Measurements from ENCODE around the gene STK4.

Gene STK4

DNA sequence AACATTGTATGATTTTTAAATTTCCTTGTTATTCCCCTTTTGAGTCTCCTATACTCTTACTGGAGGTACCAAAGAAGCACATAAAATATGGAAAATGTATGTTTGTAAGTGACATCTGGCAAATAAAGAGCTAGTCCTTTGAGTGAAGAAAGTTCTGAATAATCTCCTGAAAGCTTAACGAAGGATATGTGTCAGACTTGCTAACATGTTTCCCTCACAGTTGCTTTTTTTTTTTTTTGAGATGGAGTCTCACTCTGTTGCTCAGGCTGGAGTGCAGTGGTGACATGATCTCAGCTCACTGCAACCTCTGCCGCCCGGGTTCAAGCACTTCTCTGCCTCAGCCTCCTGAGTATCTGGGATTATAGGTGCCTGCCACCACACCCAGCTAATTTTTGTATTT, 63.6 kb downstream of the STK4 start:
- DNase-seq (ENCODE audit: low spot score), result no peak

DNA sequence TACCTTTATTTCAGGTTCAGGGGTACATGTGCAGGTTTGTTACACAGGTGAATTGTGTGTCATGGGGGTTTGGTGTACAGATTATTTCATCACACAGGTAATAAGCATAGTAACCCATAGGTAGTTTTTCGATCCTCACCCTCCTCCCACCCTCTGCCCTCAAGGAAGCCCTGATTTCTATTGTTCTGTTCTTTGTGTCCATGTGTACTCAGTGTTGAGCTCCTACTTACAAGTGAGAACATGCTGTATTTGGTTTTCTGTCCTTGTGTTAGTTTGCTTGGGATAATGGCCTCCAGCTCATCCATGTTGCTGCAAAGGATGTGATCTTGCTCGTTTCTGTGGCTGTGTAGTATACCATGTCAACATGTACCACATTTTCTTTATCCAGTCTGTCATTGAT, 66.0 kb downstream of the STK4 start:
- DNase-seq (ENCODE audit: low spot score), result no peak

DNA sequence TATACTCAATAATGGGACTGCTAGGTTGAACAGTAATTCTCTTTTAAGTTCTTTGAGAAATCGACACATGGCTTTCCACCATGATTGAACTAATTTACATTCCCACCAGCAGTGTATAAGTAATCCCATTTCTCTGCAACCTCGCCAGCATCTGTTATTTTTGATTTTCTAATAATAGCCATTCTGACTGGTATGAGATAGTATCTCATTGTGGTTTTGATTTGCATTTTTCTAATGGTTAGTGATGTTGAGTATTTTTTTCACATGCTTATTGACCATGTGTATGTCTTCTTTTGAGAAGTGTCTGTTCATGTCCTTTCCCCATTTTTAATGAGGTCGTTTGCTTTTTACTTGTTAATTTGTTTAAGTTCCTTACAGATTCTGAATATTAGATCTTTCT, 66.5 kb downstream of the STK4 start:
- DNase-seq (ENCODE audit: low spot score), result no peak

DNA sequence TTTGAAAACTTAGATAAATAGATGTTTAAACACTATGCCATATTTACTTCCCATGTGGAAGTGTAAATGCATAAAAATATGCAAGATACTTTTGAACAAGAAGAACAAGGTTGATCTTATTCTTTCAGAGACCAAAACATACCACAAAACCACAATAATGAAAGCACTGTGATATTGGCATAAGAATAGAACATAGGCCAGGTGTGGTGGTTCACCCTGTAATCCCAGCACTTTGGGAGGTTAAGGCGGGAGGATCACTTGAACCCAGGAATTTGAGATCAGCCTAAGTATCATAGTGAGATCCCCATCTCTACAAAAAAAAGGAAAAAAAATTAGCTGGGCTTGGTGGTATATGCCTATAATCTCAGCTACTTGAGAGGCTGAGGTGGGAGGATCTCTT, 68.1 kb downstream of the STK4 start:
- no peak for DNase-seq (ENCODE audit: low spot score)

DNA sequence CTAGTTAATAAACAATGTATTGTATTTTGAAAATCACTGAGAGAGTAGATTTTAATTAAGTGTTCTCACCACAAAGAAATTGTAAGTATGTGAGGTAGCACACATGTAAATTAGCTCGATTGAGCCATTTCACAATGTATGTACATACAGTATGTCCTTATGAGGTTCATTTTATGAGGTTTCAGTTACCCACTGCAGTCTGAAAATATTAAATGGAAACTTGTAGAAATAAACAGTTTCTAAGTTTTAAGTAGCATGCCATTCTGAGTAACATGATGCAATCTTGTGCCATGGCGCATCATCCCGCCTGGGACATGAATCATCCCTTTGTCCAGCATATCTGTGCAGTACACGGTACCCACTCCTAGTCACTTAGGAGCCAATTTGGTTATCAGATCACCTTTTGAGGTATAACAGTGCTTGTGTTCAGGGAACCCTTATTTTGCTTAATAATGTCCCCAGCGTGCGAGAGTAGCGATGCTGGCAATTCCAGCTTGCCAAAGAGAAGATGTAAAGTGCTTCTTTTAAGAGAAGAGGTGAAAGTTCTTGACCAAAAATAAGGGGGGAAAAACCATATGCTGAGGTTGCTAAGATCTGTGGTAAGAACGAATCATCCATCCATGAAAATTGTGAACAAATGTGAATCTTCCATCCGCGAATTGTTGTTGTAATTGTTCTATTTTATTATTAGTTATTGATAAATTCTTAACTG, 69.9 kb downstream of the STK4 start:
- DNase-seq (ENCODE audit: low spot score), result no peak

DNA sequence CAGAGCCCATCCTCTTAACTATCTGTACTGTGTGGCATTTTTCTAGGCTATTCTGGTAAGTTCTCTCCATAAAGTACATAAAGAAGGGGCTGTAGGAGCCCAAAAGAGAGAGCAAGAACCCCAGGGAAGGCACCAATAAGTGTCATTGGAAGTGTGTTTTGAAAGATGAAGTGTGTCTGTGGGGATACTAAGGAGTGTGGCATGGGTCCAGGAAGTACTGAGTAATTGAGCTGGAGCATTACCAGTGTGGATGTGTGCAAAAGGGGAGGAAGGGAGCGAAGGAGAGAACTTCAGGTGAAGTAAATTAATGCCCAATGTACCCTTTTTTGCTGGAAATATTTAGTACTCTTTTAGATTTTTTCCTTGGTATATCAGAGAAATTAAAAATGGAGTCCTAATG, 70.7 kb downstream of the STK4 start:
- DNase-seq (ENCODE audit: low spot score), result no peak

DNA sequence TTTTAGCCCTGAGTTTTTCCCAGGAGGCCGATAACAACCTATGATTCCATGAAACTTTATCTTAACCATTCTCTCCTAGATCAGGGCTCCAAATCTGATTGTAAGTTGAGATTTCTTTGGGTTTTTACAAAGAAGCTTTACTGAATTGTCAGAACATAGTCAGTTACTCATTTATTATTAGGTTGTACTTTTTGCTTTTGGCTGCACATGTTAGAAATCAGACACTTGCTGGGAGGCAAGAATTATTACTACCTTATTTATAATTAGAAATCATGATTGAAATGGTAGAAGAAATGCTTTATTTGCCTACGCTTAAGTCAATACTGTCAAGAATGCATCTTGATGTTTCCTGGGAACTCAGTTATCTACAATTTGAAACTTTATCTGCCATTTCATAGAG, 71.3 kb downstream of the STK4 start:
- DNase-seq (ENCODE audit: low spot score), result no peak

DNA sequence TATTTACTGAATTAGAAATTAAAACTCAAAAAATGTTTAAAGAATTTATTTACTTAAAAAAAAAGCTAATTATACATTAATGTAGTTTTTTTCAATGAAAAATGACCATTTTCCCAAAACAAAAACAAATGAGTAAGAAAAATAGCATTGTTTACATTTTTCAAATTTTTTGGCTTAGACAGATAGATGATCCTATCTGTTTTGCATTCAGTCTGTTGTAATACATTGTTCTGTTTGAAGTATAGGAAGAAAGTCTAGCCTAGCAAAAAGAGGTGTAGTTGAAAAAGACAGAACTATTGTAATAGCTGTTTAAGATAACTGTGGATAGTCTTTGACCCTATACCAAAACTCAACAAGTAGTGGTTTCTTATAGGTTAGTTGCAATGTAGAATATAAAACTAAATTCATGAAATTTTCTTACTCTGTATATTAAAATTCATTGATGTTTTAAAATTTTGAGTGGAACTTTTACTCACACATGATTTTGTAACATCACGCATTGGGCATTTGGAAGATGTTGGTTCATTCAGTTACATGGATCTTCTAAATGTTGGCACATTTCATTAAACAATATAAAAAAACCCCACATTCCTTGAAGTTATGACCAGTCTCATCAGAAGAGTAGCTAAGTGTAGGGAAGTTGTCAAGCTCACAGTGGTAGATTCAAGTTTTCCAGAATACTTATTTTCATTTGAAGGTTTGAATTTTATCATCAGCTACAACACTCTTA, 72.6 kb downstream of the STK4 start:
- no peak for DNase-seq (ENCODE audit: low spot score)

DNA sequence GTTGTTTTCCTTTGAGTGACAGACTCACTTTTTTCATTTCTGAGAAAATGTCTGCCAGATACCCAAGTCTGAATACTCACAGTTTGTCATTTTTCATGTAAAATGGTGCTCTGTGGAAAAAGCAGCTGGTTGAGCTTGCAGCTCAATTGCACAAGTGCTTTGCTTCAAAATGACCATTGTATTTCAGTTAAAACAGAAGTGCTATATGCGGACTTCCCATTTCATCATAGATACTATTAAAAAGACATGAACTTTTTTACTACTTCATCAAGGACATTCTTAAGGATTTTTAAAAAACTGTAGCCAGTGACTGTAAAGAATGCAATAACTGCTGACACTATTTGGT, 73.1 kb downstream of the STK4 start:
- no peak for DNase-seq (ENCODE audit: low spot score)

DNA sequence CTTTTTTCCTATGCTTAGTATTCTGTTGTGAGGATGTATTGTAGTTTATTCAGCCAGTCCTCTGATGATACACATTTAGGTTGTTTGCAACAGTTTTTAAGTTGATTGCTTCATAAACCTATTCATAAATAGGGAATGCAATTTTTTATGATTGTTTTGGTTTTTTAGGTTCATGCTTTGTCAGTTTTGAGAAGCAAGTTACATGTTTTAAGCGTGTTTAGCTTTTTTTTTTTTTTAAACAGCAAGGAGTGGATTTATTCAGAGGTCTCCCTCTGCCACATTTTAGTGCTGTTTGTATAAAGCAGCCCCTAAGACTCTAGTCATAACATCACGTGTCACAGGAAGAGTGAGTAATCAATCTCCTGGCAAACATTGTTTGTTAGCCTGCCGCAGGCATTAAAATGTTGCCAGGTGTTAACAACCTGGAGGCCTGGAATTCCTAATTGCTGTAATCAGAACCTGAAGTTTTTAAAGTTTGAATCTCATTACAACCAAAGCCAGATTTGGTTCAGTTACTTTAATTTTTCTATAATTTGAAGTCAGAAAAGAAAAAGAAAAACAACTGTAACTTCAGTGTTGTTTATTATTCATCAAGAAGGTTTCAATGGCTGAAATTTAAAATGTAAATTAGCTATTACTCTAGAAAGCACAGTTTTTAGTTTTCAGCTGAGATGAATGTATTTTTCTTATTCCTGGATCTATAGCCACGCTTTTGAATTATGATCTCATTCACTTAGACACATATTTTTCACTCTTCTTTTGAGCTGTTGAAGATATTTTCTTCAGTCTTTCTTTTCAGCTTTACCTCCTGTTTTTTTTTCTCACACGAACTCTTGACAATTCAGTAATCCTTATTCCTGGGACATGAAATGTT, 75.4 kb downstream of the STK4 start:
- DNase-seq (ENCODE audit: low spot score), result peak; percentile 8

DNA sequence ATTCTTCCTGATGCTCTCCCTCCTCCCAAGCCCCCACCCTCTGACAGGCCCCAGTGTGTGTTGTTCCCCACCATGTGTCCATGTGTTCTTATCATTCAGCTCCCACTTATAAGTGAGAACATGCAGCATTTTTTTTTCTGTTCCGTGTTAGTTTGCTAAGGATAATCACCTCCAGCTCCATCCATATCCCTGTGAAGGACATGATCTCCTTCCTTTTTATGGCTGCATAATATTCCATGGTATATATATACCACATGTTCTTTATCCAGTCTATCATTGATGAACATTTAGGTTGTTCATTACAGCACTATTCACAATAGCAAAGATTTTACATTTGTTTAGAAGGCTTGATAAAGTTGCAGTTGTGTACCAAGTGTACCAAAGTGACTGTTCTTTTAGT, 76.7 kb downstream of the STK4 start:
- no peak for DNase-seq (ENCODE audit: low spot score)

DNA sequence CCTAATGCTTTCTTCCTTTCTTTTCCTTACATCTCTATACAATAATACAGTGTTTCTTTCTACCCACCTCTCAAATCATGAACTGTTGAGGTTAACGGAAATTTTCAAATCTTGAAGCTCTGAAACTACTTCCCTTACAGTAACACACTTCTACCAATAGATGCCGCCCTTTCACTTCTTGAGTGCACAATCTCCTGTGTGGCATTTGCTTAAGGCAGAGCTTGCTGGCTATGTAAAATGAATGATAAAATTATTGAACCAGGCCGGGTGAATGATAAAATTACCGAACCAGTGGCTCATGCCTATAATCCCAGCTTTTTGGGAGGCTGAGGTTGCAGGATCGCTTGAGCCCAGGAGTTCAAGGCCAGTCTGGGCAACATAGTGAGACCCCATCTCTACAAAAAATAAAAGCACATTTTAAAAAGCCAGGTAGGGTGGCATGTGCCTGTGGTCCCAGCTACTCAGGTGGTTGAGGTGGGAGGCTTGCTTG, 77.8 kb downstream of the STK4 start:
- peak; percentile 48 for DNase-seq (ENCODE audit: low spot score)

DNA sequence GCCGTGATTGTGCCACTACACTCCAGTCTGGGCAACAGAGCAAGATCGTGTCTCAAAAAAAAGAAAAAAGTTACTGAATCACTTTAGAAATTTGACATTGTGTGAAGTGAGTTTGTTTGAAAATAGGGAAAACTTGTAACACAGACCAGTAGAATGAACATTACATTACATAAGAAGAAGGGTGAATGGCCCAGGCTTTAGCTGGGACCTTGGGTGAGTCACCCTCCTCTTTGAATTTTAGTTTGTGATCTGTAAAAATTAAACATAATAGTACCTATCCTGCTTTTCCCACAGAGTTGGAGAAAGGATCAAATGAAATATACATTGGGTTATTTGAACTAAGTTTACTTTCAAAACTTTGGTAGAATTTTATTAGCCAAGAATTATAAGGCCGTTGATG, 78.3 kb downstream of the STK4 start:
- no peak for DNase-seq (ENCODE audit: low spot score)

DNA sequence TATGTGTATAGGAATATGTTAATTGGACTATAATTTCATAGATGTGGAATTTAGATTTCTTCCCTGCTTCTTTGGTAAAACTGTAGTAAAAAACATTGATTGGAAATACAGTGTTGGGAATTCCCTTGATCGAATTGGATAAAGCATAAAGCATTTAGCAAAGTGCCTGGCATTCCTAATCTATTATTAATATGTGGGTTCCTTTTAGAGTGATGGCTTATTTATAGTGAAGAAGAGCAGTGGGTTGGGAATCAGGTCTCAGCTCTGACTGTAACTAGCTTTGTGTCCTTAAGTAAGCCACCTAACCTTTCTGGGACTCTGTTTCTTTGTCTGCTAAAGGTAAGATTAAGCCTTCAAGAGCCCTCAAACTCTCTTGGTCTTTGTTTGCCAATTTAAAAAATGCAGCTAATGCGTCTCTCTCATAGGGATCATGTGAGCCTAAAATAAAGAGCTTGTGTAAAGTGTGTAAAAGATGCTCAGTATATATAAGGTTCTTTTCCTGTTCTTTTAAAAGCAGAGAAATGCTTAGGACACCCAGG, 81.3 kb downstream of the STK4 start:
- DNase-seq (ENCODE audit: low spot score), result no peak

DNA sequence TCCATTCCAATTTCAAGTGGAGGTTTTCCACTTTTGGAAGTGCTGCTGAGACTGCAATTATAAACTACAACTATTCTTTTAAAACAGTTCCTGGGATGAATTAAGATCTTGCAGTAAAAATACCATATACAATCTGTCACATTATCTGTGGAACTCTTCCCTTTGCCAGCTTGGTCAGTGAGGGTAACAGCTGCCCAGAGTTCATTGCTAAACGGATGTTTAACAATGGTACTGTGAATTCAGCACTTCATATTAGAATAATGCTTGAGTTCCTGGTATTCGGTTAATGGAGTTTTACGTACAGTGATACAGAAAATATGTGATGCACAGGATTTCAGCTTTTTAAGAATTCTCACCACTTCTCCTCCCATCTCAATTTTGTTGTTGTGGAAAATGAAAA, 83.1 kb downstream of the STK4 start:
- DNase-seq (ENCODE audit: low spot score), result no peak

DNA sequence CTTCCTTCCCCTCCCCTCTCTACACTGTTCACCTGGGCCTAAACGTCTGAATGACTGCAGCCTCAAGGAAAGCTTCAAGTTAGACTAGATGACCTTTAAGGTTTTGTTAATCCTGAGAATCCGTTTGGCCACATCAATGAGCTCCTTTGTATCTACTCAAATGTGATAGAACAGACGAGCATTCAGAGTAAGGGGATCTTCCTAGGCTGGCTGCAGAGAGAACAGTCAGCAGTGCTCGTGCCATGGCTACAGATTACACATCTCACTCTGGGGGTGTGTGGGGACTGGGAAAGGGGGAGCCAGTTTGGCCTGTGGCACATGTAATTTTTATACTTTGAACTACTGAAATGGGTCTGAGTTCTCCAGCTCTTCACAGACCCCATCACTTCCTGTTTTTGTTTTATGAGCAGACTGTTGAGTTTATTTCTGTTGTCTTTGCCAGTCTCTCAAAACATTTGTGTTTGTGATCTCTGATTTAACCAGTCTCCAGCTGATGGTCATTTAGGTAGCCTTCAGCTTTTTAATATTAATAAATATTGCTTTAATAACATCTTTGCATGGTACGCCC, 83.7 kb downstream of the STK4 start:
- no peak for DNase-seq (ENCODE audit: low spot score)

DNA sequence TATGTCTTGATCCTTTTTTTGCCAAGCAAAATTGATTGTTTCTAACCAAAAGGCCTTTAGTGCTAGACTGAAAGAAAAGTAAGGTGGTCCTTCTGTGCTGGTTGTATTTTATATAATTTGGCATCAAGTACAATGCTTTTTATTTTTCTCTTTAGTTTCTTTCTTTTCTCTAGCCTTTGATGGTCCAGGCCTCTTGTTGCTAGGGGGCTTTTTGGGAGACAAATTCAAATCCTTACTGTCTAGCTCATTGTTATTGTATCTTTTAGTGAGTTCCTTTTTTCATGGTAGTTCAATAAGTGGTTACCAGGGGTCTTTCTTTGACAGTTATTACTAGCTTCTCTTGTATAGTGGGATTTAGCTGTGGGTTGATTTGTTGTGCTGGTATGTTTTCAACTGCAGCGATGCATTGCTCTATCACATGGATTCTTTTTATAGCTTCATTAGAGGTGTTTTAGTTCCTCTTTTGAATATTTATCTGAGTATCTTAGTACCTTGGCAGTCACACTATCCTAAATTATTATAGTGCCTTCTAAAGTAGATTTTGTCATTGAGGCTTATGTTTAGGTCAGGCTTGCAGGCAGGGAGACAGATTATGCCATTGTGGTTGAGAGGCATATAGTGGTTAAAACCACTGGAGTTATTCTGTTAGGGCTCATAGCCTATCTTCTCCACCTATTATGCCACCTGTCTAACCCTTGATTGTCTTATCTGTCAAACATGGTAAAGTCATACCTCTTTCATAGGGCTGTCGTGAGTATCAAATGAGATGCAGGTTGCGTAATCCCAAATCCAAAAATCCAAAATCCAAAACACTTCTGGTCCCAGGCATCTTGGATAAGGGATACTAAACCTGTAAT, 85.1 kb downstream of the STK4 start:
- DNase-seq (ENCODE audit: low spot score), result no peak

DNA sequence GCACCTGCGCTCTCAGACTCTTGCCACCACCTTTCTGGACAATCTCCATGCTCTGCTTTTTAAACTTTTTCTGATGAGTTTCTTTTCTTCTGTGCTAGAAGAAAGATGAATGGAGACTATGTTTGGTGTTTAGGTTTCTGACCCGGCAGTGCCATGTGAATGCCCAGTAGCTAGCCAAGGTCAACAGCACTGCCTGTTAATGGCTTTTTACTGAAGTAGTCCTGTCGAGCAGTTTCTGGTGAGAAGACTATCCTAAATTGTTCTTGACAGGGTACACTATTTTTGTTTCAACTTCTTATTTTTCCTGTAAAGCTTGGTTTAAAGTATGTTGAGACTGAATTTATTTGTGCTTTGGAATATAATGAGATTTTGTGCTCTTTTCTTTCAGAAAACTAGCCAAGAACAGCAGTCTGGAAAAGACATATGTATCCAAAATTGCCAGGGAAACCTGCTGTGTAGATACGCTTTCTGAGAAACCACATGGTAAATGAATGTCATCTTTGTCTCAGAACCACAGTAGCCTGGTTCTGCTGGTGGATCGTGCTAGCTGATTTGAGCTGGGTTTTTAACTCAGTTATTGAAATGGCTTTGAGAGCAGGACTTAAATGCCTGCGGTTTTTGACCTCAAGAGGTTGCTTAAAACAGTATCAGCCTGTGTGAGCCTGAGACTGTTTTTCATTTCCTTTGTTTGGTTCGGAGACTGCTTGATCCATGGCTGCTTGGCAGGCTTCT, 86.6 kb downstream of the STK4 start:
- DNase-seq (ENCODE audit: low spot score), result no peak

DNA sequence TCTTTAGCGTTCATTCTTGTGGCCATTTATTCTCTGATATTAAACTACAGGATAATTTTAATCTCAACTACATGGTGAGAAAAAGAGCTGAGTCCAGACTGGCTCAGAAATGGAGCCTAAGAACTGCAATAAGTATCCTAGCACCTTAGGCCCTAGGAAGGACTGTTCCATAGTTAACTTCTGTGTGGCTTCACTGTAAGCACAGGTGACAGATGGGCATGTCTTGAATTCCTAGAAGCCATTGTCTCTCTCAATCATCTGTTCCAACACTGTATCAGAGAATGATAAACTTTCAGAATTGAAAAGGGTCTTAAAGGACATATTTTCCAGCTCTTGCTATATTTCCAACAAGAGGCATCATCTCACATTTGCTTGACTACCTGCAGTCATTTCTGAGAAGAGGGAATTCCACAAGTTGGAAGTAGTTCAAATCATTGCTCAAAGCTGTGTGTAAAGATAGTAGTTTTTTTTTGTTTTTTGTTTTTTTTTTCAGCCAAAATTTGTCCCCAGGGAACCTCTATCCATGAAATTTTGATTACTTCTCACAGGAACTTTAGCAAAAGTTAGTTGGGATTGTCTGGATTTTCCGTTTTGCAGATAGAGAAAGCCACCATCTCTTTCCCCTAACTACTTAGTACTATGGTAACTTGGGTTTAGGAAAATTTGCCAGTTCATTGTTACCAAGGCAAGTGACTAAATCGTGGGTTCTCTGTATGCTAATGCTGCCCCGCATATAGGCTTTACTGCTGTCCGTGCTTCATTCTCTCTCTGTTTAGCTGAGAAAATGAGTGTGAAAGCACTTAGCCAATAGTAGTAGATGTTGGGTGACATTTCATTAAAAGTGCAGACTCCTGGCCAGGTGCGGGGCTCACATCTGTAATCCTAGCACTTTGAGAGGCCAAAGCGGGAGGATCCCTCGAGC, 87.4 kb downstream of the STK4 start:
- no peak for DNase-seq (ENCODE audit: low spot score)

DNA sequence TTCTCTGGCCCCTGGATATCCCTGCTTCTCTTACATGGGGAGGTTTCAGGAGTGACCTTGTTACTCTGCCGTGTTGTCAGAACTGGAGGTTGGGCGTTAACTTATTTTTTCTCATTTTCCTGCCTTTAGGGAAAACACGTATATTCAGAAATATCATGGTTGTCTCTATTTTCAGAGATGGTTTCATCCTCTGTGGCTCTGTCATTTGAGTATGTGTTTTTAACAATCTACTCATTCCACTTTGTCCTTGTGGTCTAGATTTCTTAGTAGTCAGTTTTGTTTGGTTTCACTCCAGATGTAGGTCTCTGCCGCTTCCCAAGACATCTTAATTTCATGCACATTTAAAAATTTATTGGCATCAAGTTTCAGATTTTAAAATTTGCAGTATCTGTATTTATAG, 88.7 kb downstream of the STK4 start:
- DNase-seq (ENCODE audit: low spot score), result no peak

All from HuH-7 (cell line).